SIG-M5 treated with dmso at 0.1 percent for 504 hours (cell line): ENCODE results near the gene EYS.
"Not testable (repeated sequence)": the region's sequence is repeated elsewhere in the genome, so short reads cannot be mapped to it uniquely, and the experiment has no call there.

ENCODE experiments used
- DNase-seq: peaks from one replicate; lab custom pipeline; 2025; ENCODE audit not compliant: unreplicated experiment; lab: John Stamatoyannopoulos, UW

EYS gene

GRCh38 chr6:65637289-65638046 lies 69.6 kb downstream of the EYS start:
- DNase-seq: no peak

GRCh38 chr6:65633501-65633900 lies 73.5 kb downstream of the EYS start:
- DNase-seq: peak; percentile 8

GRCh38 chr6:65631711-65632110 lies 75.3 kb downstream of the EYS start:
- no peak for DNase-seq

- DNase-seq: not testable (repeated sequence)
These were observed 79.5 kb downstream of the EYS start for GRCh38 chr6:65627434-65627999.

GRCh38 chr6:65627015-65627414 lies 80.0 kb downstream of the EYS start:
- no peak for DNase-seq

- DNase-seq: no peak
These were observed 83.5 kb downstream of the EYS start for GRCh38 chr6:65623566-65623965.

GRCh38 chr6:65610746-65611145 lies 96.3 kb downstream of the EYS start:
- DNase-seq: no peak

- DNase-seq: no peak
These were observed 111.5 kb downstream of the EYS start for GRCh38 chr6:65595540-65595939.

- DNase-seq: no peak
These were observed 136.7 kb downstream of the EYS start for GRCh38 chr6:65570340-65570739.

- no peak for DNase-seq
These were observed 137.5 kb downstream of the EYS start for GRCh38 chr6:65569505-65569904.

GRCh38 chr6:65569056-65569455 lies 138.0 kb downstream of the EYS start:
- not testable (repeated sequence) for DNase-seq

GRCh38 chr6:65566117-65566516 lies 140.9 kb downstream of the EYS start:
- DNase-seq: peak; percentile 1

- no peak for DNase-seq
These were observed 149.0 kb downstream of the EYS start for GRCh38 chr6:65558071-65558470.

GRCh38 chr6:65557224-65557623 lies 149.8 kb downstream of the EYS start:
- no peak for DNase-seq

- DNase-seq: no peak
These were observed 160.1 kb downstream of the EYS start for GRCh38 chr6:65546894-65547293.

GRCh38 chr6:65545920-65546319 lies 161.1 kb downstream of the EYS start:
- no peak for DNase-seq

GRCh38 chr6:65538644-65539043 lies 168.4 kb downstream of the EYS start:
- DNase-seq: no peak

- DNase-seq: no peak
These were observed 169.4 kb downstream of the EYS start for GRCh38 chr6:65537600-65537999.

- no peak for DNase-seq
These were observed 175.5 kb downstream of the EYS start for GRCh38 chr6:65531533-65531932.

- no peak for DNase-seq
These were observed 182.8 kb downstream of the EYS start for GRCh38 chr6:65524232-65524631.

- DNase-seq: no peak
These were observed 201.3 kb downstream of the EYS start for GRCh38 chr6:65505736-65506135.

GRCh38 chr6:65501045-65501444 lies 206.0 kb downstream of the EYS start:
- no peak for DNase-seq

GRCh38 chr6:65483652-65484051 lies 223.4 kb downstream of the EYS start:
- not testable (repeated sequence) for DNase-seq
